ENCODE measurements around the gene SAT2.
A peak's percentile ranks its signal among the peaks of the same experiment; 100 is the strongest.
"Not testable (repeated sequence)": the region's sequence is repeated elsewhere in the genome, so short reads cannot be mapped to it uniquely, and the experiment has no call there.

SAT2 gene

GRCh38 chr17:7633093-7633492 lies 5.5 kb upstream of the SAT2 start:
- no peak for DNase-seq (ENCODE audit: low read depth)

GRCh38 chr17:7632492-7632894 lies 4.9 kb upstream of the SAT2 start:
- no peak for DNase-seq (ENCODE audit: low read depth)

- no peak for DNase-seq (ENCODE audit: low read depth)
Measured at GRCh38 chr17:7631398-7632380, 4.1 kb upstream of the SAT2 start.

GRCh38 chr17:7629939-7630571 lies 2.4 kb upstream of the SAT2 start, which contains the start of gene SHBG:
Gene SHBG, plus strand, starts transcription at chr17:7630135. Its CDS starts 38 bp downstream, at chr17:7630173.
- no peak for DNase-seq (ENCODE audit: low read depth)

GRCh38 chr17:7626956-7627249 lies 718 bp downstream of the SAT2 start:
- DNase-seq (ENCODE audit: low read depth), result no peak

- no peak for DNase-seq (ENCODE audit: low read depth)
Measured at GRCh38 chr17:7626307-7626706, 1.3 kb downstream of the SAT2 start.

GRCh38 chr17:7625749-7626148 lies 1.9 kb downstream of the SAT2 start:
- DNase-seq (ENCODE audit: low read depth), result not testable (repeated sequence)

GRCh38 chr17:7623661-7624060 lies 4.0 kb downstream of the SAT2 start:
- no peak for DNase-seq (ENCODE audit: low read depth)

GRCh38 chr17:7620835-7621234 lies 6.8 kb downstream of the SAT2 start:
- DNase-seq (ENCODE audit: low read depth), result no peak

GRCh38 chr17:7618608-7619007 lies 9.0 kb downstream of the SAT2 start:
- no peak for DNase-seq (ENCODE audit: low read depth)

- DNase-seq (ENCODE audit: low read depth), result no peak
Measured at GRCh38 chr17:7615265-7615747, 12.3 kb downstream of the SAT2 start.

GRCh38 chr17:7614425-7615264 lies 13.0 kb downstream of the SAT2 start, which contains the start of gene FXR2:
Gene FXR2, minus strand, starts transcription at chr17:7614897. Its CDS starts 365 bp downstream, at chr17:7614532.
- DNase-seq (ENCODE audit: low read depth), result peak; percentile 93

GRCh38 chr17:7613769-7614424 lies 13.7 kb downstream of the SAT2 start:
- no peak for DNase-seq (ENCODE audit: low read depth)

- no peak for DNase-seq (ENCODE audit: low read depth)
Measured at GRCh38 chr17:7612294-7612640, 15.4 kb downstream of the SAT2 start.

GRCh38 chr17:7611635-7612293 lies 15.9 kb downstream of the SAT2 start:
- no peak for DNase-seq (ENCODE audit: low read depth)

GRCh38 chr17:7610641-7611040 lies 17.0 kb downstream of the SAT2 start:
- DNase-seq (ENCODE audit: low read depth), result no peak

GRCh38 chr17:7606280-7606679 lies 21.3 kb downstream of the SAT2 start:
- DNase-seq (ENCODE audit: low read depth), result no peak

GRCh38 chr17:7597561-7597960 lies 30.1 kb downstream of the SAT2 start:
- not testable (repeated sequence) for DNase-seq (ENCODE audit: low read depth)

GRCh38 chr17:7593296-7593695 lies 34.3 kb downstream of the SAT2 start:
- DNase-seq (ENCODE audit: low read depth), result no peak

GRCh38 chr17:7592422-7593021 lies 35.1 kb downstream of the SAT2 start:
- DNase-seq (ENCODE audit: low read depth), result no peak

GRCh38 chr17:7591596-7591995 lies 36.0 kb downstream of the SAT2 start:
- DNase-seq (ENCODE audit: low read depth), result no peak
